22Rv1 (cell line): ENCODE results near the gene HS1BP3.

Experiments used
- H3K27ac ChIP-seq: fragments of 450-650 bp; 2 replicates; pipeline ENCODE4 v1.5.1; 2017
- ZFX ChIP-seq: fragments of 450-650 bp; IDR thresholded peaks from 2 replicates; pipeline ENCODE4 v1.6.1; 2017; ENCODE audit warnings: antibody characterized with exemption, borderline replicate concordance
- TF ChIP-seq, protein P1 (sequence below): fragments of 450-650 bp; IDR thresholded peaks from 2 replicates; pipeline ENCODE4 v1.5.1; 2017; ENCODE audit warnings: mild to moderate bottlenecking

HS1BP3 gene

GRCh38 chr2:20652673-20653575, 2.0 kb upstream of the HS1BP3 start:
- no peak for TF ChIP-seq ZFX
- TF ChIP-seq, protein P1, sequence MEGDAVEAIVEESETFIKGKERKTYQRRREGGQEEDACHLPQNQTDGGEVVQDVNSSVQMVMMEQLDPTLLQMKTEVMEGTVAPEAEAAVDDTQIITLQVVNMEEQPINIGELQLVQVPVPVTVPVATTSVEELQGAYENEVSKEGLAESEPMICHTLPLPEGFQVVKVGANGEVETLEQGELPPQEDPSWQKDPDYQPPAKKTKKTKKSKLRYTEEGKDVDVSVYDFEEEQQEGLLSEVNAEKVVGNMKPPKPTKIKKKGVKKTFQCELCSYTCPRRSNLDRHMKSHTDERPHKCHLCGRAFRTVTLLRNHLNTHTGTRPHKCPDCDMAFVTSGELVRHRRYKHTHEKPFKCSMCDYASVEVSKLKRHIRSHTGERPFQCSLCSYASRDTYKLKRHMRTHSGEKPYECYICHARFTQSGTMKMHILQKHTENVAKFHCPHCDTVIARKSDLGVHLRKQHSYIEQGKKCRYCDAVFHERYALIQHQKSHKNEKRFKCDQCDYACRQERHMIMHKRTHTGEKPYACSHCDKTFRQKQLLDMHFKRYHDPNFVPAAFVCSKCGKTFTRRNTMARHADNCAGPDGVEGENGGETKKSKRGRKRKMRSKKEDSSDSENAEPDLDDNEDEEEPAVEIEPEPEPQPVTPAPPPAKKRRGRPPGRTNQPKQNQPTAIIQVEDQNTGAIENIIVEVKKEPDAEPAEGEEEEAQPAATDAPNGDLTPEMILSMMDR: no peak
- H3K27ac ChIP-seq: no peak overlapping the region

DNA sequence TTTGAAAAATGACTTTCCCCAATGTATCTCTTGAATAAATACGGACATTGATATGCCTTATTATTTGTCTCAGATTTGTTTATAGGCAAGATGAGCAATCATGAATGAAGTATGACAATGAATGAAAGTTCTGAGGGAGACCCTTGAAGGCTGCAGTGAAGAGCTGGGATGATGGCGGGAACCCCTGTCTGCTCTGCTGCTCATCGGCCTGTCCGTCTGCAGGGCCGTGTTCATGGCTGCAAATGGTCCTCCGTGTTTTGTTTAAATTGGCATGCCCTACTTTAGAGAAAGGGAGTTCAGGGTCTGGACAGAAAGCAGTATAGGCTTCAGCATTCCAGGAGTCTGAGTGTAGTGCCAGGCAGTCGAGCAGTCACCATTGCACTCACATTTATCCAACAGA, 1.2 kb upstream of the HS1BP3 start:
- TF ChIP-seq, protein P1: no peak
- TF ChIP-seq ZFX: no peak
- no peak overlapping the region for H3K27ac ChIP-seq

- TF ChIP-seq ZFX: no peak
- TF ChIP-seq, protein P1: no peak
- H3K27ac ChIP-seq: peak overlapping the region; percentile 71
Measured at GRCh38 chr2:20651731-20652099, 817 bp upstream of the HS1BP3 start.

GRCh38 chr2:20650393-20650876, 463 bp downstream of the HS1BP3 start:
- TF ChIP-seq, protein P1: no peak
- TF ChIP-seq ZFX: no peak
- peak overlapping the region; percentile 71 for H3K27ac ChIP-seq

DNA sequence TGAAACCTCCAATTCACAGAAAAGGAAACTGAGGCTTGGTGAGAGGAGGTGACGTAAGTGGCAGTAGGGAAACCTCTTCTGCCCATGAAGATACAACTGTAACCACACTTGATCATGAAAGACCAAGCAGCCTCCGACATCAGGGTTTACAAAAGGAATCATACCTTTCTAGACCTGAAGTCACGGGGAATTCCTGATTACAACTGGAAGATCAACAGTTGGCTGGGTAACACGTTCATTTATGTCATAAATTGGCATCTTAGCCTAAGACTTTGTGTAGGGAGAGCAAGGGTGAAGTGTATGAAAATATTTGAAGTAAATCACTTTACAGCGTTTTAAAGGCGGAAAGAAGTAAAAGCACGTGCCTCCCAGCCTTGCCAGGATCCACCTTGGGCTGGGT, 922 bp downstream of the HS1BP3 start:
- TF ChIP-seq, protein P1: no peak
- no peak for TF ChIP-seq ZFX
- H3K27ac ChIP-seq: no peak overlapping the region

DNA sequence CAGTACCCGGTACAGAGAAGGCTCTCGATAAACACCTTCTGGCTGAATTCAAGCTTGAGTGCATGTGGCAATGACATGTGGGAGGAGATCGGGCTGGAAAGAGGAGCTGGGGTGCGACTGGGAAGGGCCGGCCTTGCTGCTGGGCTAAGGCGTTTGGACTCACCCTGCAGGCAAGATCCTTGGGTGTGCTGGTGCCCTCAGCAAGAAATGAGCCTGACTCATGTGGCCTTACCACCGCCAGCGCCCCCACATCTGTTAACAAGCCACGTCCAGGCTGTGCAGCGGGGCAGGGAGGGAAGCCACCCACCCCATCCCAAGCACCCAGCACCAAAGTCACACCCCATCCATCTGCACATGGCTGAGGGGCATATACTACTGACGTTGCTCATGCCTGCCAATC, 1.3 kb downstream of the HS1BP3 start:
- H3K27ac ChIP-seq: no peak overlapping the region
- no peak for TF ChIP-seq ZFX
- TF ChIP-seq, protein P1: no peak

DNA sequence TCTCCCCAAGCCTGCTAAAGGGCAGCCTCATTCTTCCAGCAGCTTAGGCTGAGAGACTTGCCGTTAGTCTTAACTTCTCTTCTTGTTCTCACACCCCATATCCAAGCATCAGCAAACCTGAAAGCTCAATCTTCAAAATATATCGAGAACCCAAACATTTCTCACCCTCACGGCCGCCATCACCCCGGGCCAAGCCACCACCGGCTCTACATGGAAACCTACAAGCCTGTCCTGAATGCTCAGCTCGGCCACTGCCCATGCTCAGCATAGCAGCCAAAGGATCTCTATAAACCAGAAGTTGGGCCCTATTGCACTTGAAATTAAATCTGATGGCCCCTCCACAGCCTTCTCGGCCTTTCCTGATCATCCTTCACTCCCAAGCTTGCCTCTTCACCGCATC, 2.1 kb downstream of the HS1BP3 start:
- no peak overlapping the region for H3K27ac ChIP-seq
- TF ChIP-seq ZFX: no peak
- TF ChIP-seq, protein P1: no peak
